GM18498 (cell line): ENCODE measurements around the gene PFKFB2.
"Not testable (repeated sequence)": the region's sequence is repeated elsewhere in the genome, so short reads cannot be mapped to it uniquely, and the experiment has no call there.

ENCODE experiments used
- ATAC-seq: cut with Tn5 transposase; IDR thresholded peaks from one replicate; pipeline ENCODE4 v1.9.1; 2021; ENCODE audit warnings: mild to moderate bottlenecking, moderate library complexity; ENCODE audit not compliant: unreplicated experiment

PFKFB2 gene

DNA sequence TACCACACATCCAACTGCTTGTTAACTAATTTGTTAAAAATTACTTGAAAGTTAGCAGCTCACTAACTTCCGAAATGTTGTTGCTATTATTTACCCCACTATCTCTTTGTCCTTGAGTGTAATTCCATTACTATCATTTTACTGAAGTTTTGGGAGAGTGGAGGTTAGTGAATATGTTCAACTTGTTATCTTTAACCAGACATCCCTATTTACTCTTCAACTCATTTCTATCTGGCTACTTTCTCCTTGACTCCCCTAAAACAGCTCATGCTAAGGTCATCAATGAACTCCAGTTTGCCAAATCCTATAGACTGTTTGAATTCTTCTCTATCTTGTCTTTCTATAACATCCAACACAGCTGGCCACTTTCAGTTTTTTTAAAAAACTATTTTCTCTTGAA is 16.2 kb upstream of the PFKFB2 start:
- ATAC-seq = no peak

DNA sequence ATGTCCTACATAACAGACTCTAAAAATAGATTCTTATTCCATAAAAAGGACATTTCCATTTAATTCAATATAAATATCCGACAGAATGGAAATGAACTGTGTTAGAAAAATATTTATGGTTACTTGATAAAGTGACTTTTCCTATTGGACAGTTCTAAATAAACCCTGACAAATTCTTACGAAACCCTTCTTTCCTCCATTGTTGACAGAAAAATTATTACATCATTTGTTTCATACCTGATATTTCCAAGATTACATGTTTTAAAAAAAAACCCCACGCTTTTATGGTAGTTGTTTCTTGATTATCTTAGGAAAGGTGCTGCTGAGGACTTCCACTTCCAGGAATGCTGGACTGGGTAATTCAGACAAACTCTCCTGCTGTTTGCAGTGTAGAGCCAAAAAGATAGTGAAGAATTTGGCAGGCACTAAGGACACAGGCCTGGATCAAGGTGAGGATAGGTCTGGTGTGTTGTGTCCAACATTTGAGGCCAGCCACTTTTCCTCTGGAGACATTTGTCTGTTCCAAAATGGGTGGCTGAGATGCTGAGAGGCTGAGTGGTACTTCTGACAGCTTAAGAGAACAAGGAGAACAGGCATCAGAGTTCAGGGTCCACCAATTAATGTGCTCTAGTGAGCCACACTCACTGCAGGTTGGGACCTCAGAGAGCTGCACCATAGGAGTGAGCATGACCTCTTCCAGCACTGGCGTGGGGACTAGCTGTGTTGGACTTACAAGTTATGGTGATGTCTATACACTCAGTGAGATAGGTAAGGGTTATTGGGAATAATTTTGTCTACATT is 13.5 kb upstream of the PFKFB2 start:
- ATAC-seq = no peak

DNA sequence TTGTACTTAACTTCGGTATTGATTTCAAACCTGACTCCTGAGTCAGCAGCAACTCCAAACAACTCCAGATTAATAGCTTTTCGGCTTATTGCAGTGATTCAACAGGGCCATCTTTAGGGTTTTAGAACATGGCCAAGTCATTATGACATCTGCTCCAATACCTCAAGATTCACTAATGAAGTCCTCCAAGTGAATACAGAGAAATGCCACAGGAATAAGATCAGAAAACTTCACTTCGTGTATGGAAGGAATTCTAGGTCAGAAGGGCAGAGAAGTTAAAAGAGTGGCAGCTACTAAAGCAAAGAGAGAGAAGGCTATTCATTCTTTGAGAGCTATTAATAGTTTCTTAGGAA is 12.9 kb upstream of the PFKFB2 start:
- no peak for ATAC-seq

DNA sequence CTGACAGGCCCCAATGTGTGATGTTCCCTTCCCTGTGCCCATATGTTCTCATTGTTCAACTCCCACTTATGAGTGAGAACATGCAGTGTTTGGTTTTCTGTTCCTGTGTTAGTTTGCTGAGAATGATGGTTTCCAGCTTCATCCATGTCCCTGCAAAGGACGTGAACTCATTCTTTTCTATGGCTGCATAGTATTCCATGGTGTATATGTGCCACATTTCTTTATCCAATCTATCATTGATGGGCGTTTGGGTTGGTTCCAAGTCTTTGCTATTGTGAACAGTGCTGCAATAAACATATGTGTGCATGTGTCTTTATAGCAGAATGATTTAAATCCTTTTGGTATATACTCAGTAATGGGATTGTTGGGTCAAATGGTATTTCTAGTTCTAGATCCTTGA is 11.7 kb upstream of the PFKFB2 start:
- not testable (repeated sequence) for ATAC-seq

DNA sequence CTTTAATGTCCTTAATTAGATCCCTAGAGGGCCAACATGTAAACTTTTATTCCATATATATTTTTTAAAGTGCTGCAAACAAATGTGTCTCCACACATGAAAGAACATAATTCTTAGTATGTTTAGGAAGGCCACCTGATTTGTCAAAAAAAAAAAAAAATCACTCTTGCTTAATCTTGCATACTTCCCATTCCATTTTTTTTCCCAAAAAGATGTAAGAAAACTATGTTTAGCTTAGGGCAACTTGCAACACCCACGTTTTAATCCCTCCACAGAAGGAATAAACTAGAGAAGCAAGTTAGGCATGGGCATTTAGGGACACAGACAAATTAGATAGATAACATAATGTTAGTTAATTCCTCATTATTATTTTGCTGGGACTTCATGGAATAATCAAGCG is 7.6 kb upstream of the PFKFB2 start:
- no peak for ATAC-seq

DNA sequence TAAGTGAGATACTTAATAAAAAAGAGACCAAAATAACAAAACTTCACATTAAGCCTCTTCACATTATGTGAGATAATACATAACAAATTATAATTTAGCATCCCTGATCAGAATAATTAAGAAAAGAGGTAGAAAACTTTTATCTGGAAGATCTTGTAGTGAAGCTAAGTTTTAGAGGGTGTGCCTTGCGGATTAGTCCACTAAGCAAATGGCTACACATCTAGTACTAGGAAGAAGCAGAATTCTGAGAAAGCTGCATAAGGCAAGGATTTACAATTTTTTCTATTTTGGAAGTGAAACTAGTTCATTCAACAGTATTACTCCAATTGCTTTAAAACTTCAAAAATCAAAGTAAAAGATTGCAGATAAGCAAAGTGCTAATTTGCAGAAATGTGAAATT is 5.6 kb upstream of the PFKFB2 start:
- no peak for ATAC-seq

DNA sequence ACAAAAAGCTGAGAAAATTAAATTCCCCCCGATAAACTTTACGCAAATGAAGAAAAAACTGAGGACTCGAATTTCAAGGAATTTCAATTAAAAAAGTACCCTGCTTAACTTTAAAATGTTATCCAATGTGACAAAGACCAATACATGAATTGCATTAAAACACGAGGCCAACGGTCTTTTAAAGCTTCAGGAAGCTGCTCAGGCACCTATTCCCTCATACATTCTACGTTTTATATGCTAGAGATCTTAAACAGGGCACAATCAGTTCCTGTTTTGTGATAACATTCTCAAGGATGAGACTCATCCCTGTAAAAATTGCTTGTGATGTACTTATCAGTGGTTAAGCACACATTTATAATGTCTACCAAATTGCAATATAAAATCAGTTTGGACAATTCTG is 5.0 kb upstream of the PFKFB2 start:
- ATAC-seq = no peak

DNA sequence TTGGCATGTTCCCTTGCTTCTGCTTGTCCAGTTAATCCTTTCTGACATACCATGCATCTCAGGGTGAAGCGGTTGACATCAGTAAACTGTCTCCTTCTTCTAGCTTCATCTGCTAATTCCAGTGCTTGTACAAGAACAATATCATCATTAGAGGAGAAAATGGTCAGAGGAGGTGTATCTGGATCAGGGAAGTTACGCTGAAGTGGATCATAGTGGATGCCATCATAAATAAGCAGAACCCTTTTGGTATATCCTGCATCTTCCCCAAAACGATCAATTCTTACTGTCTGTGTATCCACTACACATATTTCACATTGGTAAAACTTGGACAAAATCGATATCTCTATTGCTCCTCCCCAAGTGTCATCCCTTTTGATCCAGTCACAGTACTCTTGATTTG is 4.0 kb upstream of the PFKFB2 start:
- ATAC-seq = no peak

DNA sequence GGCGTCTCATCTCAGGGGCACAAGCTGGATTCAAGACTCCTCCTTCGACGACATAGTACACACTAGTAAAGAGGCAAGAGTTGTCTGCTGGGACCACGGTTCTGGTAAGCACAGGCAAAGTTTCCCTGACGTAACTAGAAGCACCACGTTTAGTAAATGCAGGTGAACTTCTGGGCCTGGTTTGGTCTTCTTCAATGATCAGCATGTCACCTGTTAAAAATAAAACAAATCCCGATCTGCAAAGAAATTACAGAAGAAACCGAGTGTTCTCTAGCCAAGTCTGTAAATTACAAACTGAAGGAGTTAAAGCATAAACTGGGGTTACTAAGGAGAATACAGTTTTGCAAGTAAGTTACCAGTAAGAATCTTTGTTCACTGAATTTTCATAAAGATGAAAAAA is 3.6 kb upstream of the PFKFB2 start:
- no peak for ATAC-seq

DNA sequence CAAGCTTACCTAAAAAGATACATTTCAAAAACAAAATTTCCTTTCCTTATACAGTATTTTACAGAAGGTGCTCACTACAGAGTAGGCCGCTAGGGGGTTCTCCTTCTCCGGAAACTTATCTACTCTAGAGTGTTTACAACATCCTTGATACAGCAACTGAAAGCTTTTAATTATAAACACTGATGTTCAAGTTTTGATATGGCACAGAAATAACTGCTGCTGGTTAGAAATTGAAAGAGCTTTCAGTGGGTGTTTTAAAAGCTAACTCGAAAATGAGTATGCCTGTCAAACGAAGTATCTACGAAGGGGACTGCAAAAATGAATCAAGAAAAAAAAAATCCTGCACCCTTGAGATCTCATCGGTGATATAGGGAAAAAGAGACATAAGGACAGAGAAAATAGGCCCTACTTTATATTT is 3.1 kb upstream of the PFKFB2 start:
- ATAC-seq = peak; percentile 41

DNA sequence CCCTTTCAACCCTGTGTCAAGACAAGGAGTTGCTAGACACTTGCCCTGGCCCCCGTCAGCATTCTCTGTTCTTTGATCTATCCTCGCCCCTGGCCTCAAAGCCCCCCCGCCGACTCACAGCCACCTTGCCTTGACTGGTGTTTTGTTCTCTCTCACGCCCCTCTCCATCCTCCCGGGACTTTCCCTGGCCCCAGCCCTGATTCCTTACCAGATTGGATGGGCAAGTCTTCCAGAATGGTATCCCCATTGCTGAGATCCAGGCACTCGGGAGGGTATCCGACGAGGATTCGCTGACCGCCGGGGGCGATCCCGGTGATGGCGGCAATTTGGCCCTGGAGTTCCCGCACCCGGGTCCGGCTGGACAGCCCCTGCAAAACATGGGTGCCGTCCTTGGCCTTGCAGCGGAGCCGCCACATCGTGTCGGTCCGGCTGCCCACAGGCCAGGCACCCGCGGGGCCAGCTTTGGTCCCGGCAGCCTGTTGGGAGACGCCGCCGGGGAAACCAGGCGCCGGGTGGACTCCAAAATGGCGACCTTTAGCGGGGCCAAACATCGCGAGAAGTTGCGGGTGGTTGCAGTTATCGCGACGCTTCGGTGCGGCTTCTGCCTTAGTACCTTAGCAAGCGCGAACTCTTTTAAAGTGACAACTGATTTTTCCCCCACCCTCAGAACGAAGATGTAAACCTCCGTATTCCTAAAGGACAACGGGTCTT is 2.4 kb upstream of the PFKFB2 start:
- ATAC-seq = peak; percentile 58

DNA sequence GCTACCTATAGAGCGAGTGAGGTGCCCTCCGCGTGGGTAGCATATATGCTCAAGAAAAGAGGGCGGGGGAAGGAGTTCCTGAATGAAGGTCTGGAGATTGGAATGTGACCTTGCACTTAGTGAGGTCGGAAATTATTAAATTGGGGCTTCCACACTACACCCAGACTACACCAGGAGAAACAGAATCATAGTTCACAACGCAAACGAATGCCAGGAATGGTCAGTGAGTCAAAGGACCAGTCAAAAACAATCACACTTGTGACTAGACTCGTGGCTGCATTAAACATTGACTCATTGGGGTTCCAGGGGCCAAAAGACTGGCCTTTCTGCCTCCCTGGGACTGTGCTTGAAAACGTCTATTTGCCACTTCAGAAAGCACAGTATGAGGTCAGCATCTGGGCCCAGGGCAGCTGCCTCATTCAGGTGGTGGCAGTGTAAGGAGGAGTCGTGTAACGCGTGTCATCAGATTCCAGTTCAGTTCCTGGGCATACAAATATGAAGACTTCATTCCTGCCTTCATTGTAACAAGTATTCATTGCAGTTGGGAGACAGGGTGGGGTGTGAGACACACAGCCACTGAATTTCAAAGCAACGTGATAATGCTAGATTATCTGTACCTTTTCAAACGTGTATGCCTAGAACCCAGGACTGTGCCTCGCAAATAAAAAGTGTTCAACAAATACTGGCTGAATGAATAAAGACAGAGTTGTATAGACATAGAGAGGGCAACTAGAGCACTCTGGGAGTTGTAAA is 1.7 kb upstream of the PFKFB2 start, which contains the start of gene YOD1:
Gene YOD1, minus strand, starts transcription at position 18 of the 753 bp plus-strand sequence. CDS start 178 bp downstream, outside the sequence.
- no peak for ATAC-seq

DNA sequence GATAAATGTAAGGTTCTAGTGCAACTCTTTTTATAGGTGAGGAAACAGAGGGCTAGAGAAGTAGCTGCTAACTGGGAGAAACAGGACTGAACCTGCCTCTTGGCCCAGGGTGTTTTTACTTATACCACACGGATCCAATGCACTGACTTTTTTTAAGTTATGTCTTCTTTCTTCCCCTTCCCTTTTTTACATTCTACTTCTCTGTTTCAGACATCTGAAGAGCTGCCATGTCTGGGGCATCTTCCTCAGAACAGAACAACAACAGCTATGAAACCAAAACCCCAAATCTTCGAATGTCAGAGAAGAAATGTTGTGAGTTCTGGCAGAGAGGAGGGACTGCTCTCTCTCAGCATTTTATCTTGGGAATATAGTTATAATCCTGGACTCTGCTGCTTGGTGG is 1.4 kb downstream of the PFKFB2 start:
- no peak for ATAC-seq

DNA sequence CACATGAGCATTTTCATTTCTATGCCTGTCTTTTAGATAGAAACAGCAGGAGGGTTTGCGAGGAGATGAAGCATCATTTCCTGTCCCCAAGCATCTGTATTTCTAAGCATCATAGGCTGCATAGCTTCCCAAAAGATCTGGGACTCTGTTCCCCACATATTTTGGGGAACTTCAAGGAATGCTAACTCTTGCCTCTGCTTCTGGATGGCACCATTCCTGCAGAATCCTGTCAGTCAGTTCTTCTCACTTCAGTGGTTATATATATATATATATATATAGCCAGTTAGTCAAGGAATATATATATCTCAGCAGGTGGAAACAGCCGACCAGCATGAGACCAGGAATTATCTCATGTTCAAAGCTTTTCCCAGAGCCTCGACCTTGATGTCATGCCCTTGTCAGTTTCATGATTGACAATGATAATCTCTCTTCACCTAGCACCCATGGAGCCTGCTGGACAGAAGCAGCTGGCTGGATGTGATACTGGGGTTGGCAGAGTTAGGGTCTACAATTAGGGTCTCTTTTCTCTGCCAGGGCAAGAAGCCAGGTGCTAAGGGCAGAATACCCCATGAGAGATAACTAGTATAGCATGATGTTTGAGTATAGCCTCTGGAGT is 2.4 kb downstream of the PFKFB2 start:
- ATAC-seq = no peak

DNA sequence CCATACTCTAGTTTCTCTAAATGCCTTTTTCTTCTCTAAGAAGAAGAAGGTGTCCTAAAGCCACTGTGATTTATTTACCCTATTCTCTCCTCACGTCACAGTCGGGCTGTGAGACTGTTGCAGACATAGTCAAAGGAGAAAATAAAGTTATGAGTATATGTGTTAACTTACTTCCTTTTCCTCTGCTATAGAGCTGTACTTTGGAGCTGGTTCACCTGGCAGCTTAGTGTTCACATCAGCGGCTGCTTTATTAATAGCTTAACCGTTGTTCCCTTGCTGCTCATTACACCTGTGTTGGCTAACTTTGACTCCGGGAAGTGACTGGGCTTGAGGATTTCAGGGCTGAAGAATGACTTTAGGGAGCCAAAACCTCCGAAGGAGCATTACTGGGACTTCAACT is 3.6 kb downstream of the PFKFB2 start:
- no peak for ATAC-seq

DNA sequence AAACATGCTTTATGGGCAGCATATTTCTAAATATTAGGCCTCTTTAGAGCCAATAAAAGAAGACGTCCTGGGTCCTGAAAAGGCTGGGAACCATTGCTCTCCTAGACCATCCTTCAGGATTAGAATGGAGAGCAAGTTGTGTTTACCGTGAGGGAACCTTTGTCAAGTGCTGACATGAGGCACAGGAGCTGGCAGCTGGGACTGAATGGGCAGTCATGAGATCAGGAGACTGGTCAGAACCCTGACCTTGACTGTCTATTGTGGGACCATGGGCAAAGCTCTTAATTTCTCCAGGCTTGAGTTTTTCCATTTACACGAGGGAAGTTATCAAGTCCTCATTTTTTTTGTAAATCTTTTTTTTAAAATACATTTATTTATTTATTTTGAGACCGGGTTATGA is 5.2 kb downstream of the PFKFB2 start:
- ATAC-seq = no peak

DNA sequence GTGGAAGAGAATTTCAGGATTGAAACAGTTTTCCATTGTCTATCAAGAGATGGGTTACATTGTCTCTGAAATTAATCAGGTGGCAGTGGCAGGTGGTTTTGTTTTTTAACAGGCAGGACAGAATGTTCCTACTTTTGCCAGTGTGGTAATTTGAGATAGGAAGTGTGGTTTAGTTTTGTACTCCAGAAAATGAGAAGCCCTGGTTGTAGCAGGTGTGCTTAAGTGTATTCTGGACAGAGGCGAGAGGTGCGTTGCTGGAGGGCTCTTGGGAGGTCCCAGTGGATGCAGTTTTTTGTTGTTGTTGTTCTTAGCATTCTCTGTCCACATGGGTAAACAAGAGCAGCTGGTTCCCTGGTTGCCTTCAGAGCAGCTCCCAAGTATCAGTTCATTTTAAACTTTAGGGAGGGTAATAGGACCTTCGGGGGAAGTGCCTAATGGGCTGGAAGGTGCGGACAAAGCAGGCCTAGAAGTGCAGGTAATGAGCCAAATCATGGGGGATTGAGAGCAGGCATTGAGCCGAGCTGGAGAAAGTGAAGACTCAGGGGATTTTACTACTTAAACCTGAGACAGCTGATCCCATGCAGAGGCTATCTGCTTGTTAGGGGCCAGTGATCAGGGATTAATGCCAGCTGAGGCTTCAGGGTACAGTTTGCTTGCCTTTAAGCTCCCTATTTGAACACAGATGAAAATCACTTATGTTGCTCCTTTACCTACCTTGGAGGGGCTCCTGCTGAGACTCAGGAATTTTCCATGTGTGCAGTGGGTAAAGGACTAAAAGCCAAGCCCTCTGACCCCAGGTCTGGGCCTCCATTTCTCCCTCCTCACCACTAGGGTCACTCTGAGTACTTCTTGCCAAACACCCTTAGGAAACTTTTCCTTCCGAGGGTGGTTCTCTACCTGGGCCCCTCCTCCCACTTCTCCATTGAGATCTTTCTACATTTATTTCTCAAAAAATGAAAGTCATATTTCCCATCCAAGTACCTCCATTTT is 6.1 kb downstream of the PFKFB2 start:
- ATAC-seq = no peak

DNA sequence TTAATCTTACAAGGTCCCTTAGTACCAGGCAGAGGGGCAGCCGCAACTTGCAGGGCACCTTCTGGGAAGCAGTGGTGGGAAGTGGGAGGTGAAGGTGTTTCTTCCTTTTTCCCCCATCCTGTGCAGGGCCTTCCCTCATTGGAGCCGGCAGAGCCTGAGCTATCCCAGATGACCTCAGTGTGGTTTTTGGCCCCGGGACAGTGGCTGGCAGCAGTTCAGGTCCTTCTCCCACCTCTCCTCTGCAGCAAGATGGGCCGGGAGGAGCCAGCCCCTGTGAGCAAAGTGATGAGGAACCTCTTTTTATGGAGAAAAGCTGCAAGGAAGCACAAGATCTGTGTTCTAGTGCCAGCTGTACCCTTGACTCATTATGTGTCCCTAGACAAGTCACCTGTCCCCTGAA is 6.8 kb downstream of the PFKFB2 start:
- no peak for ATAC-seq

DNA sequence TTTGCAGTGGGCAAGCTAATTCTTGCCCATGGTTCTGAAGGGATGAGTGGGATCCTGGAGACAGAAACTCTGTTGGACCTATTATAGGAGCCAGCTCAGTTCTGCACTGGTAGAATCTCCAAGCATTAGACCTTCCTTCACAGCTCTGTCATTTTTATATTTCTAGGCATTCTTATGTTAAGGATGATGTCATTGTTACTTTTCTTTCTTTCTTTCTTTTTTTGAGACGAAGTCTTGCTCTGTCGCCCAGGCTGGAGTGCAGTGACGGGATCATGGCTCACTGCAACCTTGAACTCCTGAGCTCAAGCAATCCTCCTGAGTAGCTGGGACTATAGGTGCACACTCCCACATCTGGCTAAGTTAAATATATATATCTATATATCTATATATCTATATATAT is 7.5 kb downstream of the PFKFB2 start:
- no peak for ATAC-seq

DNA sequence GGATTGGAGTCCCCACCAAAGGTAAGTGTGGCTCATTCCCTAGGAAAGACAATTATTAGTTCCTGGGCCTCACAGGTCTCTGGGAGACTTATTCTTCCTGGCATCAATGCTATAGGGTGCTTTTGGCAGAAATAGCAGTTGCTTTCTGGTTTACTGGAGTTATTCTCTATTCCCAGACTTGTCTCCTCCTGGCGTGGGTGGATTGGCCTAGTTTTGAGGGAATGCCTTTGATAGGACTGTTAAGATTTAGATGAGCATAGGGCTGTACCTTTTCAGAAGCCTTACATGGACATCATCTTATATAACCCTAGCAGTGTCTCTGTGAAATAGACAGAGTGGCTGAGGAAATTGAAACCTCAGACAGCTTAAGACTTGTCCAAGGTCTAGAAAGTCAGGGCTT is 9.0 kb downstream of the PFKFB2 start:
- no peak for ATAC-seq
